Panc1 (cell line): ENCODE results near the gene FKBP9. TPM values are rescaled to one million over a fixed set of nuclear protein-coding genes. Genes with fewer than 3 reads are reported as not detected.
A peak's percentile ranks its signal among the peaks of the same experiment; 100 is the strongest.
"Not testable (repeated sequence)": the region's sequence is repeated elsewhere in the genome, so short reads cannot be mapped to it uniquely, and the experiment has no call there.

Experiments
- ATAC-seq: fragments of 200-7000 bp; cut with Tn5 transposase; 2 replicates; pipeline ENCODE4 v1.9.1; 2020; ENCODE audit warnings: mild to moderate bottlenecking, moderate library complexity
- BruUV-seq: library from RNA; stranded (reverse); fragments of 400-500 nt; replicated peaks from 2 replicates; lab custom pipeline; 2021; lab: Mats Ljungman, UMichigan
- CTCF ChIA-PET: fragments of 300-600 bp; sonication (Branson Sonifier 250); formaldehyde crosslinking; loops from one replicate; lab custom pipeline; 2022; ENCODE audit warnings: antibody characterized with exemption; lab: Charles Lee
- POLR2A ChIA-PET: fragments of 300-600 bp; sonication (Branson Sonifier 250); formaldehyde crosslinking; loops from one replicate; lab custom pipeline; 2022; ENCODE audit warnings: antibody characterized with exemption; lab: Charles Lee
- DNase-seq: peaks from one replicate; pipeline ENCODE4 v3.0.0-alpha.2; 2010; ENCODE audit warnings: low read depth, low spot score
- H3K27ac ChIP-seq: 2 replicates; pipeline ENCODE4 v1.5.1; 2011; ENCODE audit warnings: mild to moderate bottlenecking, low read length, inconsistent platforms
- H3K27me3 ChIP-seq: fragments of 200-500 bp; sonication (Bioruptor generic); 2 replicates; pipeline ENCODE4 v1.6.0; 2014; ENCODE audit warnings: low read length, inconsistent platforms; ENCODE audit not compliant: control insufficient read depth, insufficient read depth
- H3K36me3 ChIP-seq: fragments of 200-500 bp; sonication (Bioruptor generic); 2 replicates; pipeline ENCODE4 v1.5.1; 2014; ENCODE audit warnings: inconsistent platforms, mild to moderate bottlenecking, low read length, moderate library complexity; ENCODE audit not compliant: control insufficient read depth, insufficient read depth
- H3K4me1 ChIP-seq: 2 replicates; pipeline ENCODE4 v1.5.1; 2011; ENCODE audit warnings: inconsistent platforms, mild to moderate bottlenecking, low read length, moderate library complexity; ENCODE audit not compliant: control insufficient read depth, insufficient read depth
- H3K4me3 ChIP-seq, 2 experiments: 2 replicates each; pipeline ENCODE4 v1.5.1; 2011 to 2012; ENCODE audit warnings: low read depth in 2 of 2, low read length in 2 of 2, mild to moderate bottlenecking in 2 of 2, inconsistent platforms in 1 of 2, moderate library complexity in 1 of 2
- H3K9me3 ChIP-seq: fragments of 200-500 bp; sonication (Bioruptor generic); 2 replicates; pipeline ENCODE4 v1.5.1; 2014; ENCODE audit warnings: low read depth, mild to moderate bottlenecking, inconsistent platforms, low read length, moderate library complexity; ENCODE audit not compliant: control insufficient read depth, insufficient read depth
- CTCF ChIP-seq: fragments of 450-650 bp; IDR thresholded peaks from 2 replicates; pipeline ENCODE4 v1.5.1; 2017; ENCODE audit warnings: mild to moderate bottlenecking
- in situ Hi-C: cut with HindIII; loops from 2 replicates; pipeline ENCODE4 v1.10.0; 2016; ENCODE audit warnings: low sequenced_read_pairs, low pct_unique_long_range_greater_than_20kb
- intact Hi-C: fragments of 100-400 bp; cut with micrococcal nuclease; formaldehyde crosslinking; loops from one replicate; pipeline ENCODE4 v1.10.0; 2022; ENCODE audit not compliant: unreplicated experiment
- total RNA-seq: library from RNA; stranded (reverse); gene quantifications from one replicate; pipeline ENCODE4 v1.2.1, GENCODE V29; 2021; ENCODE audit not compliant: unreplicated experiment

The FKBP9 gene
- total RNA-seq, 1 experiment from 2014 or later: 183 TPM

GRCh38 chr7:32964461-32965159 is 7.4 kb downstream of the FKBP9 start:
- BruUV-seq, H3K4me3 ChIP-seq, H3K9me3 ChIP-seq, intact Hi-C loops, H3K27me3 ChIP-seq, H3K36me3 ChIP-seq, DNase-seq, CTCF ChIA-PET, H3K27ac ChIP-seq, H3K4me1 ChIP-seq, in situ Hi-C loops: not testable (repeated sequence)
- POLR2A ChIA-PET: interaction anchor here (0.6 kb wide), 1 partner anchor 36 kb away, joined by 3 read pairs; no protein-coding TSS in a partner anchor
- peak; percentile 61 for TF ChIP-seq CTCF
- peak; percentile 95 for ATAC-seq

GRCh38 chr7:32966489-32967267 is 9.4 kb downstream of the FKBP9 start:
- POLR2A ChIA-PET, H3K27me3 ChIP-seq, H3K27ac ChIP-seq, BruUV-seq, H3K4me3 ChIP-seq, ATAC-seq, intact Hi-C loops, H3K9me3 ChIP-seq, H3K4me1 ChIP-seq, in situ Hi-C loops, H3K36me3 ChIP-seq, CTCF ChIA-PET, DNase-seq: not testable (repeated sequence)

- in situ Hi-C loops, POLR2A ChIA-PET, H3K4me3 ChIP-seq, BruUV-seq, H3K4me1 ChIP-seq, DNase-seq, ATAC-seq, H3K36me3 ChIP-seq, H3K9me3 ChIP-seq, CTCF ChIA-PET, intact Hi-C loops, H3K27ac ChIP-seq, H3K27me3 ChIP-seq: not testable (repeated sequence)
Observed at GRCh38 chr7:32967268-32967582, 10.0 kb downstream of the FKBP9 start.

- H3K4me3 ChIP-seq, in situ Hi-C loops, BruUV-seq, DNase-seq, H3K9me3 ChIP-seq, CTCF ChIA-PET, H3K27me3 ChIP-seq, H3K4me1 ChIP-seq, intact Hi-C loops, POLR2A ChIA-PET, H3K27ac ChIP-seq, H3K36me3 ChIP-seq: not testable (repeated sequence)
- 0 out of 2 replicates have a peak, but pooled peaks have one; percentile 37 for ATAC-seq
Observed at GRCh38 chr7:32971967-32972366, 14.7 kb downstream of the FKBP9 start.

- POLR2A ChIA-PET, CTCF ChIA-PET, ATAC-seq: not testable (repeated sequence)
Observed at GRCh38 chr7:32977159-32977558, 19.9 kb downstream of the FKBP9 start.

GRCh38 chr7:32979246-32979645 is 22.0 kb downstream of the FKBP9 start:
- ATAC-seq, H3K4me3 ChIP-seq, H3K9me3 ChIP-seq, CTCF ChIA-PET, H3K27ac ChIP-seq, DNase-seq, H3K4me1 ChIP-seq, H3K27me3 ChIP-seq, BruUV-seq, in situ Hi-C loops, intact Hi-C loops, H3K36me3 ChIP-seq, POLR2A ChIA-PET: not testable (repeated sequence)

More at GRCh38 chr7:32977159-32977558, 19.9 kb downstream of the FKBP9 start:
- BruUV-seq, intact Hi-C loops, H3K4me1 ChIP-seq, in situ Hi-C loops, H3K36me3 ChIP-seq, H3K4me3 ChIP-seq, DNase-seq, H3K27me3 ChIP-seq, H3K27ac ChIP-seq, H3K9me3 ChIP-seq: not testable (repeated sequence)
